OCI-LY7 (cell line): ENCODE data around the gene ZBTB16.

Experiments used
- CTCF ChIP-seq: fragments of 200-600 bp; sonication (generic); conservative IDR thresholded peaks from 2 replicates; pipeline ENCODE4 v1.5.1; 2014; ENCODE audit warnings: mild to moderate bottlenecking, antibody characterized with exemption, low read length, moderate library complexity, mixed read lengths
- EZH2phosphoT487 ChIP-seq: fragments of 200-600 bp; sonication (generic); IDR thresholded peaks from 2 replicates; pipeline ENCODE4 v1.6.1; 2018; ENCODE audit warnings: low read depth, borderline replicate concordance, mild to moderate bottlenecking, mixed run types, antibody characterized with exemption, low read length, moderate library complexity, mixed read lengths

DNA sequence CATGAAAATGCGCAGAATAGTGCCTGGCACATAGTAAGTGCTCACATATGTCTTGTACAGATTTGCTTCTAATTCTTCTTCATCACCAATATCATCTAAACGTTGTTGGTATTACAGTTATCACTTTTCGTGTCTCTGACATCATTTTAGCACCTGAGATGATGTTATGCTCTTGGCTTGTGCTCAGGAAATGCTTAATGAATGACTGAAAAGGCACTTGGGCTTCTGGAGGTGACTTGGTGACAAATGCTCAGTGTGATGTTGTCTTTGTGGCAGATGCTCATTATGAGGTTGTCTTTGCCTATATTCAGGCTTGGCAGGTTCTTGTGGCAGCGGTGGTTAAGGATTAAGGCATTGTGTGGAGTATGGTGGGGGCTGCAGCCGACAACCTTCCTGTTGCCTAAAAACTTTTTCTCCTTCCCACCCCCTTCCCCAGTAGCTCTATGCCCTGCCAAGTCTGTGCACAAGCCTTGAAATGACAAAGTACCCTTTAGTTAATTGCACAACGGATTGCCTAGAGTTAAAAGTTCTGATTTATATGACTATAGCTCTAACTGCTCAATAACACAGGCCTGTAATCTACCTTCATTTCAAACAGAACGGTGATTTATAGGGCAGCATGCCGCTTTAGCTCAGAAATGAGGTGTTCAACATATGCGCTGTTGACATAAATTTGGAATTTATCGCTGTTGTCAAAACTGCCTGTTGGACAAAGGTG is 82.5 kb downstream of the ZBTB16 start:
- TF ChIP-seq CTCF (no peak), EZH2phosphoT487 (no peak)
